HG02840 (cell line): ENCODE results near the gene BBS1.
A peak's percentile ranks its signal among the peaks of the same experiment; 100 is the strongest.

Source experiments
- ATAC-seq: cut with Tn5 transposase; IDR thresholded peaks from one replicate; pipeline ENCODE4 v1.9.1; 2021; ENCODE audit warnings: mild to moderate bottlenecking, moderate library complexity, moderate number of reproducible peaks; ENCODE audit not compliant: unreplicated experiment, low FRiP score

The BBS1 gene

DNA sequence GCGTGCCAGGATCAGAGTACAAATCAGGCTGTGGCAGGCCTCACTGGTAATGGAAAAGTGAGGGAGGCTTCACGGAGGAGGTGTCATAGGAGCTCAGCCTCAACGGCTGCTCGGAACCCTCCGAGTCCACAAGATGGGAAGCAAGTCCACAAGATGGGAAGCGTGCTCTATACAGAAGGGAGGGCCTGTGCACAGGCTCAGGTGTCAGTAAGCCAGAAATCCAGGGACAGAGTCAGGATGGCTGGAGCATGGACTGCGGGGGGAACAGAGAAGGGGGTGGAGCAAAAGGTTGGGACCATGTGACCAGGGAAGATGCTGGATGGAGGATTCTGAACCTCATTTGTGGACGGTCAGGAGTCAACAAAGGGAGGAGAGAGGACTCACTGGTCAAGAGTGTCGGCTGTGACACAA, 33.6 kb upstream of the BBS1 start:
- no peak for ATAC-seq

DNA sequence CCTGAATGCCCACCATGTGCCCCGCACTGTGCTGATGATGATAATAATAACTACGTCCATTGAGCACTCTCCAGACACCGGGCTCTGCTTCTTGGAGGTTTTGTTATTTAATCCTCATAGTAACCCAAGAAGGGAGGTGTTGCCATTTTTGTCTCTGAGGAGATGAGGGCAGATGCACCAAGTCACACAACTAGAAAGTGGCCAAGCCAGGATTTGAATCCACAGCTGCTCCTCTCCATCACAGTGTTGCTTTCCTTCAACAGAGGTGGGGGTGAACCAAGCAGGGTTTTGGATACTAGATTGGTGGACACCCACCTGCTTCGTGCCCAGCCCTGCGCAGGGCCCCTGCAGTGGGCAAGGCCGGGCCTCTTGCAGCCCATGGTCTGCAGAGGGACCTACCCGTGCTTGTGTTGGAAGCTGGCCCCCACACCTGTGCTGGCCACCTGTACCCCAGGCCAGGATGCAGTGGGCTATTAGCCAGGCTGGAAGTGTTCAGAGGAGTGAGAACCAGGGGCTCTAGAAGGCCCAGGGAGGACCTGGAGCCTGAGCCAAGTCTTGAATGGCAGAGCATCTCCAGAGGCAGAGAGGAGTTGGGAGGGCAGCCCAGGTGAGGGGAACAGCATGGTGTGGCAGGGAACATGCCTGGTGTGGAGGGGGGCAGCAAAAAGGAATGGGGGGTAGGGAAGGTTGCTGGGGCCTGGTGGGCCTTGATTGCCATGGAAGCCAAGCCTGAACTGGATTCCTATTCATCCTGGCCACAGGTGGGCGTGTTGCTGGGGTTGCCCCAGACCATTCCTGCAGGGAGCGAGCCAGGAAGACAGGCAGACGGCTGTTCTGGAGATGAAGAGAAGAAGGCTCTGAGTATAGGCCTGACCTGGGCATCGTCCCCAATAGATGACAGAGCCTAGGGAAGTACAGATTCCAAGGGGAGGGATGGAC, 32.9 kb upstream of the BBS1 start:
- no peak for ATAC-seq

DNA sequence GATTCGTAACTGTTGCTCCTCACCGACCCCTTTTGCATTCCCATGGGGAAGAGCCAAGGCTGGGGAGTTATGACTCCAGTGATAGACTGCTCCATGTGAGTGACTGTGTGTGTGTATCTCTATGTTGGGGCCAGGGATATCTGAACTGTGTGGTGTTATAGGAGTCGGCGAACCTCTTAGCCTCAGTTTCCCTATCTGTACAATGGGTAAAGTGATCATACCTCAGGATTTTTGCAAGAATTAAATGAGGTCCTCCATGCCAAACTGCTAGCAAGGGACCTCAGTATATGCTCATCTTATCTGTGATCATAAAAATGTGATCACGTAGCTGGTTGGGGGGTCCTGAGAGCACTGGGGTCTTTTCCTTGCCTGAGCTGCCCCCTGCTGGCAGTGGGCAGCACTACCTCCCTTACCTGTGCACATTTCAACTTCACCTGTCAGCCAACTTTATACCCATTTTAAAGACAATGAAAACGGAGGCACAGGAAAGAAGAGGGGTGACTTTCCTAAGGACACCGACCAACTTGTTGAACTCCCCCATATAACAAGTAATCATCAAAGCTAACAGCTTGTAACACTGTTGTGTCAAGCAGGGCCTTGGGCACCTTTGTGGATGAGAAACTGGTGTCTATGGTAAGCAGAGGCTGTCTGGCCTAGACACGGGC, 31.6 kb upstream of the BBS1 start:
- ATAC-seq = no peak

DNA sequence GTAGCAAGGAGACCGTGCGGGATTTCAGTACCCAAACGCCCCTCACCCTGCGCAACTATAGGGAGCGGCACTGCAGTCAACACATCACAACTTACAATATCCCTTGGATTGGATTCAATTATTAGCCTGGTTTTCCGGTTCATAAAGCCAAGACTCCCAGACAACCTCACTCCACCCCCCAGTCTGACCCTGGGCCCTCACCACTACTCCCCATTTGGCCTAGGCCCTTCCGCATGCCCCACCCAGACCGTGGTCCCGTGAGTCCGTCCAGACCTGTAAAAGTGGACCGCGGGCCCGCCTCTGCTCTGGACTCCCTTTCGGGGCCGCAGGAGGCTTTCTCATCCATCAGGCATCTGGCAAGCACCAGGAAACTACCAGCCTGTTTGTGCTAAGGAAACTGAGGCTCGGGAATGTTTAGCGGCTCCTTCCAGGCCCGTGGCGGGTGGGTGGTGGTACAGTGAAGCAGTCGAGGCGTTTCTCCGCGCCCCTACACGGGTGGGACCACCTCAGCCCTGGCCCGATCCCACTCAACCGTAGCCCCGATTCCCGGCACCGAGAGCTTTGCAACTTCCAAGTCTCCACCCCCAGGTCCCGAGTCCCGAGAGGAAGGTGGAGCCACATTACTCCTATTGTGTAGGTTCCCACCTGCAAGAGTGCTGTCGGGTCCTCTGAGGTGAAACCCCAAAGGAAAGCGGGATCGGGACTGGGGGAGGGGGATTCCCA, 30.9 kb upstream of the BBS1 start:
- ATAC-seq = no peak

DNA sequence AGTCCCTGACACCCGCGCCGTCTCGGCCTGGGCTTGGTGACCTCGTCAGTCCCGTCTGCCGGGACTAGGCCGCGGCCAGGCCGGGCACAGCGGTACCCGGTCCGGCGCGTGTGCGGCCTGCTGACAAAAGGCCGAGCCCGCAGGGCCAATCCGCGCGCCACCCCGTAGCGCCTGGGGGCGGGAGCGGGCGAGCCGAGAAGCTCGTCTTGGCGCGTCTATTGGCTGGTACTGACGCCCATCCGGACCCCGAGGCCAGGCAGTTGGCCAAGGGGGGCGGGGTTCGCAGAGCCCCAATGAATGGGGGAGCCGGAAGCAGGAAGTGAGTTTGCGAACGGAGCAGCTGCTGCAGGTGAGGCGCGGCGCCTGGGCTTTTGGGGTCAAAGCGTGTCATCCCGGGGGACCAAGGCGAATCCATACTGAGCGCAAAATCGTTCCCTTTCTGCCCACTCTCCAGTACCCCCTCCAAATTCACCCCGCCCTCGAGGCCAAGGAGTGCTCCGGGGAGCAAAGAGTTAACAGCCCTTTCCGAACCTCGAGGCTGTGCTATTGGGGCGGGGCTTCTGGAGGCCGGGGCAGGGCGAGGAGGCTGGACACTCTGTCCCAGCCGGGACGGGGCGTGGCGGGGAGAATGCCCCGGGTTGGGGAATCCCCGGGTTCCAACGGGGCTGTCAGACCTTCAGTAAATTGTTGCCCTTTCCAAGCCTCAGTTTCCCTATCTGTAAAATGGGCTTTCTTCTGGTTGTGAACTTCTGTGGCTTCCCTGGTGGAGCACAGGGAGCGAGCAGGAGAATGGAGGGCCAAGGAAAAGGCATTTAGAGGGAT, 30.1 kb upstream of the BBS1 start, which contains the start of gene DPP3:
Gene DPP3 (plus strand): TSS at position 318 of the 822 bp plus-strand sequence. CDS start 1,767 bp downstream, outside the sequence.
- ATAC-seq = peak; percentile 89

DNA sequence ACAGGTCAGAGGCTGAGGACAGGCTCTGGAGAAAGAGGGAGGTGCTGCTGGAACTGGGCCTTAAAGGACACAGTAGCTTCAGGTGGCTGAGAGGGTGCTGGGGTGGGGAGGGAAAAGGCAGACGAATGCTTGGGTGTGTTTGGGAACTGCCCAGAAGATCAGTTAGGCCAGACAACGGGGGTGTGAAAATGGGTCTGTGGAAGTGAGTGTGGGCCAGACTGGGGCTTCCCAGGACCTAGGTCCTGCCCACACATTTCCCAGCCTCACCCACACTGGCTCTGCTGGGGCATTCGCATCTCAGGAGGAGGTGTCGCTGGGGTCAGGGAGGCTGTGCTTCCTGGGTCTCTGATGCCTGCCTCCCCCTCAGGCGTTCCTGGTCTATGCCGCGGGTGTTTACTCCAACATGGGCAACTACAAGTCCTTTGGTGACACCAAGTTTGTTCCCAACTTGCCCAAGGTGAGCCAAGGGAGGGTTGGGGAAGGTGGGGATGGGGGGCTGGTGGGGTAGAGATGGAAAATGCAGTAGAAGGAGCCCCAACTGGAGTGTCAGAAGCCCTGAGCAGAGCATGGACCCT, 25.5 kb upstream of the BBS1 start:
- no peak for ATAC-seq

DNA sequence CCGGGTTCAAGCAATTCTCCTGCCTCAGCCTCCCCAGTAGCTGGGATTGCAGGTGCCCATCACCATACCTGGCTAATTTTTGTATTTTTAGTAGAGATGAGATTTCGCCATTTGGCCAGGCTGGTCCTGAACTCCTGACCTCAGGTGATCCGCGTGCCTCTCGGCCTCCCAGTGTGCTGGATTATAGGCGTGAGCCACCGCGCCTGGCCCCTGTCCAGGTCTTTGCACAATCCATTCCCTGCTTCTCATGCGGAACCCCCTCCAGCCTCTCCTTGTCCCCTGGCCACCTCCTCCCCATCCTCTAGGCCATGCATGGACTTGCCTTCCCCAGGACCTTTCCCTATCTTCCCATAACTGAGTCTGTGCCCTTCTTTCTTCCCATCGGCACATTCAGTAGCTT, 21.5 kb upstream of the BBS1 start:
- ATAC-seq = no peak

DNA sequence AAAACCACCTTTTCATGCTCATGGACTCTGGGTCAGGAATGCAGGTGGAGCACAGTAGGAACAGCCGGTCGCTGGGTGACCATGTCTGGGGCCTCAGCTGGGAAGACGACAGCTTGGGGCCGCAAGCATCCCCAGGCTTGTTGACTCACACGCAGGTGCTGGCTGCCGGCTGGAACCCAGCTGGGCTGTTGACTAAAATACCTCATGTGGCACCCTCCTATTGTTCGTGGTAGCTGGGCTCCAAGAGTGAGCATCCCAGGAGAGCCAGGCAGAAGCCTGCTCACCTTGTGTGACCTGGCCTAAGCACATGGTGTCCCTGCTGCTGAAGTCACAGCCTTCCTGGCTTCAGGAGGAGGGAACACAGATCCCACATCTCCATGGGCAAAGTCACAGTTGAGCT, 20.8 kb upstream of the BBS1 start:
- no peak for ATAC-seq

DNA sequence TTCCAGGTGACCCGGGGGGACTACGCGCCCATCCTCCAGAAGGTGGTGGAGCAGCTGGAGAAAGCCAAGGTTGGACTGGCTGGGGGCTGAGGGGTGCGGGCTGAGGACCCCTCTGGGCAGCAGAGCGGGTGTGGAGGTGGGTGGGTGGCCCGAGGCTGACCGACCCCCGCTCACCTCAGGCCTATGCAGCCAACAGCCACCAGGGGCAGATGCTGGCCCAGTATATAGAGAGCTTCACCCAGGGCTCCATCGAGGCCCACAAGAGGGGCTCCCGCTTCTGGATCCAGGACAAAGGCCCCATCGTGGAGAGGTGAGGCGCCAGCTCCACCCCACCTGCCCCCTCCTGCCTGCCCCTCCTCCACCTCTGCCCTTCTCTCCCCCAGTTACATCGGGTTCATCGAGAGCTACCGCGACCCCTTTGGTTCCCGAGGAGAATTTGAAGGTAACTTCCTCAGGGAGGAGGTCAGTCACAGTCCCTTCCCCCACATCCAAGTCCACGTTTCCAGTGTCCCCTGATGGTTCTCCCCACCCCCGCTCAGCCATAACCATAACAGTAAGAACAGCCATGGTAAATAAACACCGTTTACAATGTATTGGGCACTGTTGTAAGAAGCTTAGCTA, 19.0 kb upstream of the BBS1 start:
- no peak for ATAC-seq

DNA sequence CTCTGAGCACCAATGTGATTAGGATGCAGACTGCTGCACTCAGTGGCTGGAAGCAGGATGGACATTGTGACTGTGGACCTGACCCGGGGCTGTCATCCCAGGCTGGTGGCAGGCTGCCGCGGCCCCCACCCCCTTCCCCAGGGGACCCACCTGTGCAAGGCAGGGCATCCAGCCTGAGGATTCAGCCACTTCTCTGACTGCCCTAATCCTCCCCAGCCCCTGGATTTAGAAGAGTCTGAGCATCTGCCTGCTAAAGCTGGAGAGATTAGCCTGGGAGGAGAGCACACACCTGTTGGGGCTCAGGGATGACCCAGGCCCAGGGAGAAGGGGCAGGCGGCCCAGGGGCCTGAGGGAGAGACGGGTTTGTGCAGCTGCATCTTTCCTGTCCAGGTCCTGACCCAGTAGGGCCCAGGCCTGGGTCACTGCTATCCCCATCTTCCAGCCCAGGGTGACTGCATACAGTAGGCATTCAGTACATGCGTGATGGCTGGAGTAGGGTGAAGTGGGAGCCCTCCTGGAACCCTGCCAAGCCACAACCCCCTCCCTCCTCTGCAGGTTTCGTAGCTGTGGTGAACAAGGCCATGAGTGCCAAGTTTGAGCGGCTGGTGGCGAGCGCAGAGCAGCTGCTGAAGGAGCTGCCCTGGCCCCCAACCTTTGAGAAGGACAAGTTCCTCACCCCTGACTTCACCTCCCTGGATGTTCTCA, 18.1 kb upstream of the BBS1 start:
- no peak for ATAC-seq

DNA sequence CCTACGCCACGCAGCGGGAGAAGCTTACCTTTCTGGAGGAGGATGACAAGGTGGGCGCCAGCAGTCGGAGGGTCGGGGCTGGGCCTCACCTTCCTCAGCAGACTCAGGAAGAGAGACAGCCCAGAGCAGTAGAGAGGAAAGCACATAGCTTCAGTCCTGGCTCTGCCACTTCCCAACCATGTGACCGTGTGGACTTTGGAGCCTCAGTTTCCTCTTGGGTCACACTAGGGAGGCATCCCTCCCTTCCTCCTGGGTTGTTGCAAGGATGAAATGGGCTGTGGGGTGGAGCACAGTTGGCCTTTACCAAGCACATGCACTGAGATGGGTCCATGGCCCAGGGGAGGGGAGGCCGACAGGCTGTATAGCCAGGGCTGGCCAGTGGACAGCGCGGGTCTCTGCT, 17.3 kb upstream of the BBS1 start:
- no peak for ATAC-seq

DNA sequence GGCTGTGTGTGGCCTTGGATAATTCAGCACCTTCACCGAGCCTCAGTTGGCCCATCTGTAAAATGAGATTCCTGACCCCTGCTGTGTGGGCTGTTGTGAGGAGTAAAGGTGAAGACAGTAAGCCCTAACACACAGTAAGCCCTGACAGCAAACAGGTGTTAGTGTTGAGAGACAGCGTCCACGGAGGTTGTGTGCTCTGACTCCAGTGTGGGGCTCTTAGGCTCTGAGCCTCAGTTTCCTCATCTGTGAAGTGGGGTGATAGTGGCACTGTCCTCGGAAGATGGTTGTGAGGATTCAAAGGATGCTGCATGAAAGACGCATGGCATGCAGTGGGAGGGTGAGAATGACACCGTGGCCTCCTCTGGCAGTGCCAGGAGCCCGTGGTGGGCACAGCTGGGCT, 16.0 kb upstream of the BBS1 start:
- ATAC-seq = no peak

DNA sequence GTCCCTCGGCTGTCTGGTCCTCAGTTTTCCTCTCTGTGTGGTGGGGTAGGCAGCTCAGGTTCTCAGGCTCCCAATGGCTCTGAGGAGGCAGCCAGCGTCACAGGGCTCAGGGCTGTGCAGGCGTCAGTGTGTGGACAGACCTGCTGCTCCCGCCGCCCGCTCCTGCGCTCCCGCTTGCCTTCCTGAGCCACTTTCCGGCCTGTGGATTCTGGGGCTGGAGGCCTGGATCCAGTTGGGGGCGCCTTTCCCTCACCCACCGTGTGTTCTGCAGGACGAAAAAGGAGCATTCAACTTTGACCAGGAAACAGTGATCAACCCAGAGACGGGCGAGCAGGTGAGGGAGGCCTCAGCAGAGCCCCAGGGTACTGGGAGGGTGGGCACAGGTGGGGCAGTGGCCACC, 15.5 kb upstream of the BBS1 start:
- ATAC-seq = no peak

DNA sequence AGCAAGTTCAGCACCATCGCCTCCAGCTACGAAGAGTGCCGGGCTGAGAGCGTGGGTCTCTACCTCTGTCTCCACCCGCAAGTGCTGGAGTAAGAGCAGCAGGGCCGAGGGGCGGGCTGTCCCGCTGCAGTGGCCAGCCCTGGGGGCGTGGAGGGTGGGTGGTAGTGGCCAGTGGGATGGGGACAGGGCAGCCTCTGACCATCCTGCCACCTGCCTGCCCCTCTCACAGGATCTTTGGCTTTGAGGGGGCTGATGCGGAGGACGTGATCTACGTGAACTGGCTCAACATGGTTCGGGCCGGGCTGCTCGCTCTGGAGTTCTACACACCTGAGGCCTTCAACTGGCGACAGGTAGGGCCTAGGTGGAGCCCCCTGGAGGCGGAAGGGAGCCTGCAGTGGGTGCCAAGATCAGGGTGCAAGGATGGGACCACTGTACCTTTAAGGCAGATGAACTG, 15.0 kb upstream of the BBS1 start:
- ATAC-seq = no peak

DNA sequence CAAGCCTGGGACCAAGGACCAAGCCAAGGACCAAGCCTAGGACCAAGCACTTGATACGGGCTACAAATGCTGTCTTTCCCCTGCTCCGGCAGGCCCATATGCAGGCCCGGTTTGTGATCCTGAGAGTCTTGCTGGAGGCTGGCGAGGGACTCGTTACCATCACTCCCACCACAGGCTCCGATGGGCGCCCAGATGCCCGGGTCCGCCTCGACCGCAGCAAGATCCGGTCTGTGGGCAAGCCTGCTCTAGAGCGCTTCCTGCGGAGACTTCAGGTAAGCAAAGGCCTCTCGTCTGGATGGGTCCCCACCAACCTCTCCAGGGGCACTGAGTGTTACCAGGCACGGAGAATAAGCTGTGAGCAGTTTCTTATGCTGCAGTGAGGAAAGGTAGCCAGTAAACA, 13.2 kb upstream of the BBS1 start:
- no peak for ATAC-seq

DNA sequence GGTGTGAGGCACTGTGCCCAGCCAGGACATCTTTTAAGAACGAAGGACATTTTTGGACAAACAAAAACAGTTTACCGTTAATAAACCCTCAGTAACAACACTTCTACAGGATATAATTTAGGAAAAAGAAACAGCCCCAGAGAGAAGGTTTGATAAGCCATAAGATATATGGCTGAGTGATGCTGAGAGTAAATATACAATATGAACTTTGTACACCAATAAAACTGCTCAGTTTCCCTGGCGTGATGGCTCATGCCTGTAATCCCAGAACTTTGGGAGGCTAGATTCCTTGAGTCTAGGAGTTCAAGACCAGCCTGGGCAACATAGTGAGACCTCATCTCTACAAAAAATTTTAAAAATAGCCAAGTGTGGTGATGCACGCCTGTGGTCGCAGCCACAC, 11.9 kb upstream of the BBS1 start:
- ATAC-seq = no peak

DNA sequence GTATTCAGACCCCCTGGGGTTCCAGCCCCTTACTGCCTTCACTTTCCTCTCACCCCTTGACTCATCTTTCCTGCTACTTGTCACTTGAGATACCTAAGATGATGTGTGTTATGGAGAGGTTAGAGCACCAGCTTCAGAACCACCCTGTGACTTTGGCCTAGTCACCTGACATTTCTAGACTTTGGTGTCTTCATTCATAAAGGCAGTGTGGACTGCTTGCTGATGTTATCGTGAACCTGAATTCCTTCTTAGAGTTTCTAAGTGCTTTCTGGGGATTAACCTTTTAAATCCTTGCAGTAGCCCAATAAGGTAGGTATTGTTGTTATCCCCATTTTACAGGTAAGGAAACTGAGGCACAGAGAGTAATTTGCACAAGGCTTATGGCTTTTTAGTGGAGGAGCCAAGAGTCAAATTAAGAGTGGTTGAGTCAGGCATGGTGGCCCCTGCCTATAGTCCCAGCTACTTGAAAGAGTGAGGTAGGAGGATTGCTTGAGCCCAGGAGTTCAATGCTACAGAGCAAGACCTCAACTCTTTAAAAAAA, 5.1 kb upstream of the BBS1 start:
- no peak for ATAC-seq

DNA sequence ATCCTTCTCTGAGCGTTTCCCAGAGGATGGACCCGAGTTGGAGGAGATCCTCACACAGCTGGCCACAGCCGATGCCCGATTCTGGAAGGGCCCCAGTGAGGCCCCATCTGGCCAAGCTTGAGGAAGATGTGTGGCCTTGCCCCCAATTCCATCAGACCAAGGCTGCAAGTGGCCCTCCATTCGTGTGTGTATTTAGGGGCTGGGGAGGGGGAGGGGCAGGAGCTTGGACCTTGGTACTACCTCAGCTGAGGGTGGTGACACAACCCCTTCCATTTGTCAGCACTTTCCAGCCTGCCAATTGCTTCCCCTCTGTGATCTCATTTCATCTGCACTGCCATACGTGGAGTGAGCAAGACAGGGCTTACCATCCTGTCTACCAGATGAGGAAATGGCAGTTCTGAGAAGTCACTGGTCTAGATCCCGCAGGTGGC, 1.3 kb upstream of the BBS1 start:
- no peak for ATAC-seq

DNA sequence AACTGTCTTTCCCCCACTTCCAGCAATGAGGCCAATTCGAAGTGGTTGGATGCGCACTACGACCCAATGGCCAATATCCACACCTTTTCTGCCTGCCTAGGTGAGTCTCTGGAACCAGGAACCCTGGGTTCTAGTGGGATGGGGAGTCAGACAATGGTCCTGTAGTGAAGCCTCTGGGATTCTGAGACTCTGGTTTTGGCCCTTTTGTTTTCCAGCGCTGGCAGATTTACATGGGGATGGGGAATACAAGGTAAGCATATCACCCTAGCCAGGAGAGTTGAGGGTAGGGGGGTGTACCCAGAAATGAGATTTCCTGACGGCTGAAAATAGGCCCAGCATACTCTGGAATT, 530 bp downstream of the BBS1 start:
- ATAC-seq = no peak
